GM12878 (cell line): Measurements from ENCODE around the gene ZDHHC14. TPM values are rescaled to one million over a fixed set of nuclear protein-coding genes. Genes with fewer than 3 reads are reported as not detected.
A peak's percentile ranks its signal among the peaks of the same experiment; 100 is the strongest.

Experiments
- ATAC-seq: fragments of 200-7000 bp; cut with Tn5 transposase; 3 replicates; pipeline ENCODE4 v1.9.1; 2020; ENCODE audit warnings: mild to moderate bottlenecking, moderate library complexity
- BruUV-seq: library from RNA; stranded (reverse); fragments of 400-500 nt; replicated peaks from 2 replicates; lab custom pipeline; 2021; lab: Mats Ljungman, UMichigan
- CTCF ChIA-PET: fragments of 300-600 bp; sonication (Branson Sonifier 250); formaldehyde crosslinking; extraction: SDS; loops from one replicate; lab custom pipeline; 2021; ENCODE audit warnings: inconsistent platforms; lab: Yijun Ruan, JAX
- POLR2A ChIA-PET: fragments of 350-600 bp; formaldehyde crosslinking; extraction: SDS; loops from one replicate; lab custom pipeline; 2021; ENCODE audit warnings: inconsistent platforms; lab: Charles Lee
- RAD21 ChIA-PET: fragments of 300-600 bp; sonication (Branson Sonifier 250); formaldehyde crosslinking; loops from one replicate; lab custom pipeline; 2023; ENCODE audit warnings: antibody characterized with exemption; ENCODE audit not compliant: unreplicated experiment; lab: Charles Lee
- SMC1A ChIA-PET: fragments of 300-600 bp; sonication (Branson Sonifier 250); formaldehyde crosslinking; loops from one replicate; lab custom pipeline; 2023; ENCODE audit not compliant: unreplicated experiment, uncharacterized antibody; lab: Charles Lee
- DNase-seq: peaks from one replicate; pipeline ENCODE4 v3.0.0-alpha.2; 2011; ENCODE audit warnings: low read depth, low spot score
- FAIRE-seq: peaks from 3 replicates; lab custom pipeline; 2011; peaks lifted over from hg19 to GRCh38; lab: Jason Lieb, UNC
- H2AFZ ChIP-seq: 2 replicates; pipeline ENCODE4 v1.6.0; 2011; ENCODE audit warnings: low read depth, low read length, control low read depth; ENCODE audit not compliant: control insufficient read depth
- H3K27ac ChIP-seq: 2 replicates; pipeline ENCODE4 v1.5.1; 2011; ENCODE audit warnings: control low read depth; ENCODE audit not compliant: control insufficient read depth, insufficient read depth
- H3K27me3 ChIP-seq, 2 experiments: replicated peaks in 1 of 2; 2 replicates each; pipeline versions ENCODE4 v1.6.0 to v1.6.1; 2011; ENCODE audit warnings: low read length in 1 of 2; ENCODE audit not compliant: control insufficient read depth in 2 of 2, insufficient read depth in 2 of 2
- H3K36me3 ChIP-seq, 2 experiments: 2 replicates each; pipeline ENCODE4 v1.5.1; 2011; ENCODE audit warnings: low read length in 1 of 2; ENCODE audit not compliant: control insufficient read depth in 2 of 2, insufficient read depth in 2 of 2
- H3K4me1 ChIP-seq: 2 replicates; pipeline ENCODE4 v1.6.1; 2011; ENCODE audit warnings: mild to moderate bottlenecking, low read length, moderate library complexity, mixed read lengths; ENCODE audit not compliant: control insufficient read depth, insufficient read depth
- H3K4me2 ChIP-seq: 2 replicates; pipeline ENCODE4 v1.6.0; 2011; ENCODE audit warnings: control low read depth; ENCODE audit not compliant: control insufficient read depth, insufficient read depth
- H3K4me3 ChIP-seq: fragments of 200-600 bp; sonication (generic); 2 replicates; pipeline ENCODE4 v1.5.1; 2016
- H3K79me2 ChIP-seq: 2 replicates; pipeline ENCODE4 v1.6.0; 2011; ENCODE audit warnings: low read length; ENCODE audit not compliant: control insufficient read depth, insufficient read depth
- H3K9ac ChIP-seq: 2 replicates; pipeline ENCODE4 v1.8.0; 2011; ENCODE audit warnings: low read length, control low read depth, mixed read lengths; ENCODE audit not compliant: control insufficient read depth, insufficient read depth
- H3K9me3 ChIP-seq: replicated peaks from 3 replicates; pipeline ENCODE4 v1.5.1; 2011; ENCODE audit warnings: mild to moderate bottlenecking, low read length; ENCODE audit not compliant: control insufficient read depth, insufficient read depth
- H4K20me1 ChIP-seq: 2 replicates; pipeline ENCODE4 v1.6.0; 2011; ENCODE audit not compliant: control insufficient read depth, insufficient read depth
- LARP7 ChIP-seq: fragments of 450-650 bp; IDR thresholded peaks from 2 replicates; pipeline ENCODE4 v1.6.1; 2017; ENCODE audit warnings: mild to moderate bottlenecking
- RAD51 ChIP-seq: fragments of 450-650 bp; IDR thresholded peaks from 2 replicates; pipeline ENCODE4 v1.6.1; 2016; ENCODE audit warnings: moderate library complexity, mild to moderate bottlenecking, inconsistent platforms
- WRNIP1 ChIP-seq: IDR thresholded peaks from 2 replicates; pipeline ENCODE4 v1.6.1; 2011; ENCODE audit warnings: low read depth, low read length, improper control_type of control experiment, borderline replicate concordance
- WGBS: methylation state at CpG from one replicate; pipeline ENCODE4 v1.1.6; 2016; ENCODE audit warnings: low lambda C conversion rate; ENCODE audit not compliant: insufficient replicate concordance, insufficient coverage; ENCODE audit errors: missing lambda C conversion rate; 5-methylcytosine and 5-hydroxymethylcytosine counted together
- in situ Hi-C: fragments of 300-500 bp; cut with MboI; formaldehyde crosslinking; loops from 9 replicates; pipeline ENCODE4 v1.14.3; 2018; ENCODE audit warnings: mixed read lengths
- intact Hi-C: fragments of 100-400 bp; cut with micrococcal nuclease; formaldehyde crosslinking; loops from one replicate; pipeline ENCODE4 v1.14.2; 2022; ENCODE audit not compliant: unreplicated experiment
- polyA plus RNA-seq, 11 experiments: library from polyadenylated mRNA; depleted of rRNA in 4 of 11; unstranded in 6 of 11; stranded (reverse) in 5 of 11; fragments of >200 nt; fragmentation: Nextera tagmentation in 4 of 11; fragmentation: Illumina TruSeq in 1 of 11; extraction: Ambion mirVana in 4 of 11; extraction: Trizol in 1 of 11; gene quantifications; 1 replicate in 1 of 11; 2 replicates in 10 of 11; pipeline versions ENCODE4 v1.2.1 to v1.2.3, GENCODE V29; 2011 to 2016; ENCODE audit warnings: inconsistent platforms in 2 of 11, missing spikeins in 2 of 11, low read depth in 1 of 11
- total RNA-seq, 4 experiments: library from RNA; depleted of rRNA in 3 of 4; stranded (reverse); fragments of >200 nt in 3 of 4; fragmentation: Illumina TruSeq in 1 of 4; extraction: Trizol in 1 of 4; gene quantifications; 2 replicates each; pipeline versions ENCODE4 v1.2.1 to v1.2.3, GENCODE V29; 2013 to 2021
- TF ChIP-seq, protein P1 (sequence below): fragments of 450-650 bp; IDR thresholded peaks from 2 replicates; pipeline ENCODE4 v1.6.1; 2016; ENCODE audit warnings: mild to moderate bottlenecking

Gene ZDHHC14
- total and polyA plus RNA-seq, 10 of the 15 experiments (the other 5 are each of a cell fraction or from before 2014, with no cell fraction given), result 0.15 to 16.0 (median 0.76) TPM; not detected in 1

DNA sequence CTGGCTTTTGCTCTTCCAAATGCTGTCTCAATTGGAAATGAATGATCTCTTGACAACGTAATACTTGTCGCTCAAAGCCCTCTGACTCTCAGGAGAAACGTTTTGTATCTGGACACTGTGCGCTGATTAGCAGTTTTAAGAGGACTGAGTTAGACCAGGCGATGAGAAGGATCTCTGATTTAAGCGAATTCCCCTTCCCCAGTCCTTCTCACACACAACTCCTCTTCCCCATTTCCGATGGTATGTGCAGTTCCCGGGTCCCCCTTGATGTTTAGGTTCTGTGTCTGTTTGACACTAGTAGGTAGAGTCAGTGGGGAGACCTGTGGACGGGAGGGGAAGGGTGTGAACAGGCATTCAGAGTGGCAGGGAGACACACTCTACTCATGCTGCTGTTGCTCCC is 2.5 kb downstream of the ZDHHC14 start:
- 0 out of 2 replicates have a peak, but pooled peaks have one; percentile 23 for TF ChIP-seq WRNIP1
- 0 out of 2 replicates have a peak, but pooled peaks have one; percentile 19 for TF ChIP-seq LARP7
- TF ChIP-seq, protein P1, sequence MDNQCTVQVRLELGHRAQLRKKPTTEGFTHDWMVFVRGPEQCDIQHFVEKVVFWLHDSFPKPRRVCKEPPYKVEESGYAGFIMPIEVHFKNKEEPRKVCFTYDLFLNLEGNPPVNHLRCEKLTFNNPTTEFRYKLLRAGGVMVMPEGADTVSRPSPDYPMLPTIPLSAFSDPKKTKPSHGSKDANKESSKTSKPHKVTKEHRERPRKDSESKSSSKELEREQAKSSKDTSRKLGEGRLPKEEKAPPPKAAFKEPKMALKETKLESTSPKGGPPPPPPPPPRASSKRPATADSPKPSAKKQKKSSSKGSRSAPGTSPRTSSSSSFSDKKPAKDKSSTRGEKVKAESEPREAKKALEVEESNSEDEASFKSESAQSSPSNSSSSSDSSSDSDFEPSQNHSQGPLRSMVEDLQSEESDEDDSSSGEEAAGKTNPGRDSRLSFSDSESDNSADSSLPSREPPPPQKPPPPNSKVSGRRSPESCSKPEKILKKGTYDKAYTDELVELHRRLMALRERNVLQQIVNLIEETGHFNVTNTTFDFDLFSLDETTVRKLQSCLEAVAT, result peak; percentile 89
- TF ChIP-seq RAD51, result no peak
- ATAC-seq, result no peak
- CTCF ChIA-PET, result interaction anchor here (1.0 to 3.9 kb wide), 6 partner anchors 13 to 284 kb away, joined by 3 to 26 read pairs (median 8); partner anchors contain the start of gene TMEM242
- 76% methylated on average over 9 of the region's 9 CpGs for WGBS
- no peak for DNase-seq
- Histone ChIP-seq H3K4me2 (no peak overlapping the region), H3K79me2 (no peaks in the 10 kb centered on the region; the same call in 1 of the 2 replicates), H2AFZ (no peak overlapping the region), H4K20me1 (0 out of 2 replicates have a peak, but pooled peaks cover 3% of the 10 kb centered on the region), H3K27ac (no peak overlapping the region), H3K4me3 (no peak overlapping the region), H3K9ac (no peak overlapping the region), H3K27me3 (peaks cover 0 to 4% of the 10 kb centered on the region in 2 experiments; a peak in 1 of 4 replicates), H3K4me1 (no peaks in the 10 kb centered on the region), H3K36me3 (no peaks in the 10 kb centered on the region), H3K9me3 (no peaks in the 10 kb centered on the region; the same call in 2 of the 3 replicates)
- no TSS peak for BruUV-seq
- in situ Hi-C loops (no loop called here), intact Hi-C loops (loop anchor here (2.0 to 5.0 kb wide), 5 partner anchors 59 to 379 kb away; no protein-coding TSS in a partner anchor)
- SMC1A ChIA-PET, result interaction anchor here (1.0 to 5.5 kb wide), 13 partner anchors 10 to 230 kb away, joined by 3 to 81 read pairs (median 7); partner anchors contain the start of gene TMEM242
- RAD21 ChIA-PET, result interaction anchor here (1.2 to 7.0 kb wide), 7 partner anchors 14 to 283 kb away, joined by 3 to 100 read pairs (median 4); no protein-coding TSS in a partner anchor
- POLR2A ChIA-PET, result interaction anchor here (0.6 to 4.6 kb wide), 4 partner anchors 58 to 265 kb away, joined by 3 to 58 read pairs (median 4); no protein-coding TSS in a partner anchor
- no peak for FAIRE-seq
